HG02943 (cell line): Measurements from ENCODE around the gene OMP.

ENCODE experiments used
- ATAC-seq: cut with Tn5 transposase; IDR thresholded peaks from one replicate; pipeline ENCODE4 v1.9.1; 2021; ENCODE audit warnings: mild to moderate bottlenecking, low read depth, moderate library complexity; ENCODE audit not compliant: unreplicated experiment

OMP gene

GRCh38 chr11:77068457-77069335 lies 33.9 kb upstream of the OMP start:
- no peak for ATAC-seq

GRCh38 chr11:77069336-77069968 lies 33.2 kb upstream of the OMP start:
- ATAC-seq = no peak

- ATAC-seq = no peak
These were observed 32.6 kb upstream of the OMP start for GRCh38 chr11:77069969-77070582.

- no peak for ATAC-seq
These were observed 31.6 kb upstream of the OMP start for GRCh38 chr11:77071077-77071476.

- no peak for ATAC-seq
These were observed 30.7 kb upstream of the OMP start for GRCh38 chr11:77071671-77072605.

GRCh38 chr11:77072851-77073327 lies 29.8 kb upstream of the OMP start:
- no peak for ATAC-seq

- no peak for ATAC-seq
These were observed 29.2 kb upstream of the OMP start for GRCh38 chr11:77073328-77074001.

GRCh38 chr11:77074205-77074604 lies 28.4 kb upstream of the OMP start:
- ATAC-seq = no peak

GRCh38 chr11:77074626-77075221 lies 27.9 kb upstream of the OMP start:
- ATAC-seq = no peak

- ATAC-seq = no peak
These were observed 27.2 kb upstream of the OMP start for GRCh38 chr11:77075425-77075905.

GRCh38 chr11:77079666-77080065 lies 23.0 kb upstream of the OMP start:
- no peak for ATAC-seq

GRCh38 chr11:77080643-77081210 lies 21.9 kb upstream of the OMP start:
- ATAC-seq = no peak

GRCh38 chr11:77081381-77081851 lies 21.2 kb upstream of the OMP start:
- ATAC-seq = no peak

GRCh38 chr11:77081976-77082836 lies 20.4 kb upstream of the OMP start:
- ATAC-seq = no peak

- ATAC-seq = no peak
These were observed 19.6 kb upstream of the OMP start for GRCh38 chr11:77082838-77083565.

- no peak for ATAC-seq
These were observed 18.9 kb upstream of the OMP start for GRCh38 chr11:77083566-77084245.
